Measurements from ENCODE around the gene MYBBP1A.
"Not testable (repeated sequence)": the region's sequence is repeated elsewhere in the genome, so short reads cannot be mapped to it uniquely, and the experiment has no call there.

Gene MYBBP1A

GRCh38 chr17:4554997-4555799 lies at the start of gene MYBBP1A:
MYBBP1A (minus strand) TSS chr17:4555384; CDS start chr17:4555324, 60 bp downstream.
- peak; percentile 98 for DNase-seq (ENCODE audit: low read depth)

- not testable (repeated sequence) for DNase-seq (ENCODE audit: low read depth)
Observed at GRCh38 chr17:4604736-4605135, 49.6 kb upstream of the MYBBP1A start.

GRCh38 chr17:4604111-4604644 lies 49.0 kb upstream of the MYBBP1A start:
- no peak for DNase-seq (ENCODE audit: low read depth)

GRCh38 chr17:4602041-4602440 lies 46.9 kb upstream of the MYBBP1A start:
- DNase-seq (ENCODE audit: low read depth) = no peak

GRCh38 chr17:4601326-4601725 lies 46.1 kb upstream of the MYBBP1A start:
- DNase-seq (ENCODE audit: low read depth) = no peak

- DNase-seq (ENCODE audit: low read depth) = no peak
Observed at GRCh38 chr17:4600563-4600962, 45.4 kb upstream of the MYBBP1A start.

- DNase-seq (ENCODE audit: low read depth) = no peak
Observed at GRCh38 chr17:4599505-4600281, 44.5 kb upstream of the MYBBP1A start.

GRCh38 chr17:4598776-4599504 lies 43.8 kb upstream of the MYBBP1A start:
- no peak for DNase-seq (ENCODE audit: low read depth)

- no peak for DNase-seq (ENCODE audit: low read depth)
Observed at GRCh38 chr17:4597975-4598374, 42.8 kb upstream of the MYBBP1A start.

GRCh38 chr17:4596636-4597380 lies 41.6 kb upstream of the MYBBP1A start:
- DNase-seq (ENCODE audit: low read depth) = no peak

GRCh38 chr17:4595685-4596342 lies 40.6 kb upstream of the MYBBP1A start:
- DNase-seq (ENCODE audit: low read depth) = not testable (repeated sequence)

GRCh38 chr17:4594931-4595684 lies 39.9 kb upstream of the MYBBP1A start:
- DNase-seq (ENCODE audit: low read depth) = no peak

GRCh38 chr17:4594406-4594805 lies 39.2 kb upstream of the MYBBP1A start:
- DNase-seq (ENCODE audit: low read depth) = no peak

- no peak for DNase-seq (ENCODE audit: low read depth)
Observed at GRCh38 chr17:4593021-4593421, 37.8 kb upstream of the MYBBP1A start.

- no peak for DNase-seq (ENCODE audit: low read depth)
Observed at GRCh38 chr17:4592240-4593005, 37.2 kb upstream of the MYBBP1A start.

GRCh38 chr17:4591529-4591928 lies 36.3 kb upstream of the MYBBP1A start:
- DNase-seq (ENCODE audit: low read depth) = peak; percentile 39

- no peak for DNase-seq (ENCODE audit: low read depth)
Observed at GRCh38 chr17:4590981-4591453, 35.8 kb upstream of the MYBBP1A start.

GRCh38 chr17:4590042-4590441 lies 34.9 kb upstream of the MYBBP1A start:
- DNase-seq (ENCODE audit: low read depth) = not testable (repeated sequence)

GRCh38 chr17:4588898-4589625 lies 33.9 kb upstream of the MYBBP1A start:
- DNase-seq (ENCODE audit: low read depth) = no peak

All from ELR (cell line).